Measurements from ENCODE around the gene ERC2.

DNA sequence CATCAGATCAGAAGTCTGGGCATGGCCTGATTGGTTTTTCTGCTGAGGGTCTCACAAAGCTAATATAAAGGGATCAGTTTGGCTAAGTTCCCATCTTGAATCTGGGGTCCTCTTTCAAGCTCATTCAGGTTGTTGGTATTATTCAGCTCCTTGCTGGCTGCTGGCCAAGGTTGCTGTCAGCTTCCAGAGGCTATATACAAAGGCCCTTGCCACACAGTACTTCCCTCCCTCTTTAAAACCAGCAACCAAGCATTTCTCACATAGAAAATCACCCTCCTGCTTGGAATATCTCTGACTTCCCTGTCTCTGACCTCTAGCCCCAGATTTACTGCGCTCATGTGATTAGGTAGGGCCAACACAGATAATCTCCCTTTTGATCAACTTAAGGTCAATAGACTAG lies 442.9 kb downstream of the ERC2 start:
- TF ChIP-seq, protein P1, sequence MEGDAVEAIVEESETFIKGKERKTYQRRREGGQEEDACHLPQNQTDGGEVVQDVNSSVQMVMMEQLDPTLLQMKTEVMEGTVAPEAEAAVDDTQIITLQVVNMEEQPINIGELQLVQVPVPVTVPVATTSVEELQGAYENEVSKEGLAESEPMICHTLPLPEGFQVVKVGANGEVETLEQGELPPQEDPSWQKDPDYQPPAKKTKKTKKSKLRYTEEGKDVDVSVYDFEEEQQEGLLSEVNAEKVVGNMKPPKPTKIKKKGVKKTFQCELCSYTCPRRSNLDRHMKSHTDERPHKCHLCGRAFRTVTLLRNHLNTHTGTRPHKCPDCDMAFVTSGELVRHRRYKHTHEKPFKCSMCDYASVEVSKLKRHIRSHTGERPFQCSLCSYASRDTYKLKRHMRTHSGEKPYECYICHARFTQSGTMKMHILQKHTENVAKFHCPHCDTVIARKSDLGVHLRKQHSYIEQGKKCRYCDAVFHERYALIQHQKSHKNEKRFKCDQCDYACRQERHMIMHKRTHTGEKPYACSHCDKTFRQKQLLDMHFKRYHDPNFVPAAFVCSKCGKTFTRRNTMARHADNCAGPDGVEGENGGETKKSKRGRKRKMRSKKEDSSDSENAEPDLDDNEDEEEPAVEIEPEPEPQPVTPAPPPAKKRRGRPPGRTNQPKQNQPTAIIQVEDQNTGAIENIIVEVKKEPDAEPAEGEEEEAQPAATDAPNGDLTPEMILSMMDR (IDR thresholded peaks at IDR 0.05; ENCODE audit: low read depth, low read length): no peak
- no peak for TF ChIP-seq POLR2A (IDR thresholded peaks at IDR 0.05; ENCODE audit: extremely low read depth, insufficient read length)
- no peak for TF ChIP-seq MYC (IDR thresholded peaks at IDR 0.05; ENCODE audit: low read depth, low read length)
- TF ChIP-seq, protein P2, sequence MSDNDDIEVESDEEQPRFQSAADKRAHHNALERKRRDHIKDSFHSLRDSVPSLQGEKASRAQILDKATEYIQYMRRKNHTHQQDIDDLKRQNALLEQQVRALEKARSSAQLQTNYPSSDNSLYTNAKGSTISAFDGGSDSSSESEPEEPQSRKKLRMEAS (IDR thresholded peaks at IDR 0.05; ENCODE audit: low read depth, low read length): no peak

All from NB4 (cell line).